ENCODE results near the gene RBM33.

RBM33 gene

GRCh38 chr7:155778349-155778748, 133.9 kb downstream of the RBM33 start:
- peak; percentile 8 for DNase-seq

GRCh38 chr7:155780884-155781283, 136.4 kb downstream of the RBM33 start:
- no peak for DNase-seq

GRCh38 chr7:155781433-155781832, 137.0 kb downstream of the RBM33 start:
- no peak for DNase-seq

- DNase-seq, result no peak
Measured at GRCh38 chr7:155782466-155782865, 138.0 kb downstream of the RBM33 start.

- no peak for DNase-seq
Measured at GRCh38 chr7:155785536-155785935, 141.1 kb downstream of the RBM33 start.

- no peak for DNase-seq
Measured at GRCh38 chr7:155786491-155786890, 142.0 kb downstream of the RBM33 start.

- no peak for DNase-seq
Measured at GRCh38 chr7:155787171-155787851, 142.8 kb downstream of the RBM33 start.

- DNase-seq, result no peak
Measured at GRCh38 chr7:155788616-155789000, 144.1 kb downstream of the RBM33 start.

GRCh38 chr7:155789001-155789725, 144.7 kb downstream of the RBM33 start:
- no peak for DNase-seq

GRCh38 chr7:155790666-155791065, 146.2 kb downstream of the RBM33 start:
- no peak for DNase-seq

- no peak for DNase-seq
Measured at GRCh38 chr7:155791214-155791737, 146.8 kb downstream of the RBM33 start.

- DNase-seq, result no peak
Measured at GRCh38 chr7:155791836-155792235, 147.4 kb downstream of the RBM33 start.

- DNase-seq, result no peak
Measured at GRCh38 chr7:155792315-155792960, 148.0 kb downstream of the RBM33 start.

GRCh38 chr7:155792999-155793560, 148.6 kb downstream of the RBM33 start:
- DNase-seq, result no peak

GRCh38 chr7:155793720-155794119, 149.3 kb downstream of the RBM33 start:
- DNase-seq, result no peak

- no peak for DNase-seq
Measured at GRCh38 chr7:155794196-155794595, 149.7 kb downstream of the RBM33 start.

- DNase-seq, result no peak
Measured at GRCh38 chr7:155795401-155795800, 150.9 kb downstream of the RBM33 start.

GRCh38 chr7:155795951-155796350, 151.5 kb downstream of the RBM33 start:
- DNase-seq, result no peak

- DNase-seq, result peak; percentile 86
Measured at GRCh38 chr7:155796381-155797261, 152.2 kb downstream of the RBM33 start.

- no peak for DNase-seq
Measured at GRCh38 chr7:155797262-155798250, 153.1 kb downstream of the RBM33 start.
